Heart left ventricle (tissue), 16 donors: Measurements from ENCODE around the gene MGLL. TPM values are rescaled to one million over a fixed set of nuclear protein-coding genes. Genes with fewer than 3 reads are reported as not detected.

ENCODE experiments used
- ATAC-seq, 4 donors: fragments of 200-7000 bp; cut with Tn5 transposase; one replicate each; pipeline ENCODE4 v1.9.1; 2020 to 2022; ENCODE audit warnings: moderate library complexity in 4 of 4, mild to moderate bottlenecking in 3 of 4, moderate number of reproducible peaks in 1 of 4
- DNase-seq, 5 donors: peaks; one replicate each; pipeline ENCODE4 v3.0.0-alpha.2; 2020
- H3K27ac ChIP-seq, 12 donors: fragments of 200-600 bp; sonication (generic) in 4 of 12; one replicate each; pipeline versions ENCODE4 v1.5.0 to v1.8.0; 2016 to 2022; ENCODE audit warnings: mild to moderate bottlenecking in 2 of 12
- H3K27me3 ChIP-seq, 9 donors: fragments of 200-600 bp; sonication (generic) in 2 of 9; one replicate each; pipeline versions ENCODE4 v1.5.1 to v1.8.0; 2016 to 2022; ENCODE audit warnings: mild to moderate bottlenecking in 3 of 9
- H3K36me3 ChIP-seq, 9 donors: fragments of 200-600 bp; sonication (generic) in 2 of 9; one replicate each; pipeline versions ENCODE4 v1.5.0 to v1.8.0; 2018 to 2022; ENCODE audit warnings: mild to moderate bottlenecking in 2 of 9
- H3K4me1 ChIP-seq, 12 donors: fragments of 200-600 bp; sonication (generic) in 4 of 12; one replicate each; pipeline versions ENCODE4 v1.5.0 to v1.8.0; 2016 to 2022; ENCODE audit warnings: mild to moderate bottlenecking in 3 of 12
- H3K4me3 ChIP-seq, 12 donors: fragments of 200-600 bp; sonication (generic) in 4 of 12; one replicate each; pipeline versions ENCODE4 v1.5.0 to v1.8.0; 2017 to 2022; ENCODE audit warnings: mild to moderate bottlenecking in 9 of 12, moderate library complexity in 4 of 12
- H3K9me3 ChIP-seq, 12 donors: fragments of 200-600 bp; sonication (generic) in 4 of 12; one replicate each; pipeline versions ENCODE4 v1.5.0 to v1.8.0; 2016 to 2022; ENCODE audit warnings: mild to moderate bottlenecking in 1 of 12
- POLR2A ChIP-seq, 2 donors: fragments of 450-650 bp; IDR thresholded peaks; one replicate each; pipeline ENCODE4 v1.6.1; 2017; ENCODE audit warnings: antibody characterized with exemption in 2 of 2, mild to moderate bottlenecking in 2 of 2, moderate library complexity in 2 of 2
- WGBS, 4 donors: extraction: QIAGEN DNeasy Blood & Tissue Kit in 2 of 4; methylation state at CpG; one replicate each; pipeline versions ENCODE4 v1.1.5 to v1.1.7; 2013 to 2018; 5-methylcytosine and 5-hydroxymethylcytosine counted together
- intact Hi-C, 10 donors: fragments of 100-400 bp; cut with DNase I; formaldehyde crosslinking; loops; one replicate each; pipeline versions ENCODE4 v1.11.1 to v1.14.2; 2022
- polyA plus RNA-seq, 2 donors: library from polyadenylated mRNA; stranded (reverse); fragments of 200-250 nt; gene quantifications; one replicate each; pipeline ENCODE4 v1.2.3, GENCODE V29; 2013
- total RNA-seq, 9 donors: library from RNA; depleted of rRNA in 2 of 9; stranded (reverse); fragments of >200 nt in 2 of 9; fragmentation: NEBNext Ultra II Directional in 3 of 9; extraction: Animal tissue kit (Norgen Biotek cat#: 25700) in 3 of 9; gene quantifications; one replicate each; pipeline versions ENCODE4 v1.1.0 to v1.2.4, GENCODE V29; 2016 to 2023
- TF ChIP-seq, protein P1 (sequence below), 12 donors: fragments of 200-600 bp; sonication (generic) in 4 of 12; IDR thresholded peaks; one replicate each; pipeline versions ENCODE4 v1.5.0 to v1.8.0; 2018 to 2022; ENCODE audit warnings: antibody characterized with exemption in 12 of 12, mild to moderate bottlenecking in 5 of 12
- donor health status: ischemic (EF 13 %, LVEDD 7.1; RV severe dilation, severe dysfunction).
- donor health status: healthy with polysubstance abuse.
- donor health status: DM: no; HTN: yes; CAD: no.
- donor health status: DM: no; HTN: no; CAD: no.
- donor health status: ischemic (EF 25% LVEDD 6.9; RV normal size, moderate dysfunction).
- donor health status: ischemic (EF 25% LVEDD 5.7; RV mildly dilated, moderate dysfunction).
- donor health status: healthy.
- donor health status: DM: yes; HTN: yes; CAD: no.
- donor health status: ischemic (EF 35%, LVEDD 5.7; RV mildly dilated, moderate dysfunction).
- donor health status: nonischemic (EF 11% LVEDD 7.7; RV severe dilation, severe dysfunction).
- donor health status: DM: yes; HTN: yes; CAD: no.
- donor health status: PGD.
- donor health status: ischemic (EF 29% LVEDD 5.4; RV normal size, mild dysfunction).
- donor health status: nonischemic (EF 23%, LVEDD 6.1; RV moderate dilation, normal function).

MGLL gene
- total and polyA plus RNA-seq, 11 donors = 38.5 to 119 (median 78.9) TPM

DNA sequence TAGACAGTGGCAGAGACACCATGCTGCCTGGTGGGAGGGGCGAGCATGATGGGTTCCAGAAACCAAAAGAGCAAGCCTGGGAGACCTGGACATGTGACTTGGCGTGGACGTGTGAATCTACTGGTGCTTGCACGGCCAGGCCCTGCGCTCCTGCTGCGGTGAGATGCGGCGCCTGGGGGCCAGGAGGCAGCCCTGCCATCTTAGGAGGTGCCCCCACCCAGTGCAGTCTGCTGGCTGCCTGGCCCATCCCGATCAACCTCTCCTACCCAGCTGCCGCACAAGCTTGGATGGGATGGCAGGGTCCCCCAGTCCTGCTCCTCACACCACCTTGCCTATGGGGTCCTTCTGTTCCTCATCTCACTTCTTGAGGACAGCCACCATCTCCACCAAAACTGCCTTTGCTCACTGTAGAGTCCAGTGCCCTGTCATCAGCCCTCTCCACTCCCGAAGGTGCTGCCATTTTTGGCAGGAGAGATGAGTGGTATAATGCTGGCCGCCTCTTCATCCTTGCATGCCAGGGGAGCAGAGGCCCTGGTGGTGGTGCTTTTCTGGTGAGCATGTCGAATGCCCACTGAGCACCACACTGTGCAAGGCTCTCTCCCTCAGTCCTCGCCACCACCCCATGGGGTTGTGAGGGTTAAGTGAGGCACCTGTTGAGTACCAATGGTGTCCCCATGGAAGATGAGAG, 152.6 kb downstream of the MGLL start:
- peak in 3 of 5 donors; percentile 3 to 58 (median 14) for DNase-seq
- no peak for TF ChIP-seq POLR2A (IDR thresholded peaks at IDR 0.05)
- TF ChIP-seq, protein P1, sequence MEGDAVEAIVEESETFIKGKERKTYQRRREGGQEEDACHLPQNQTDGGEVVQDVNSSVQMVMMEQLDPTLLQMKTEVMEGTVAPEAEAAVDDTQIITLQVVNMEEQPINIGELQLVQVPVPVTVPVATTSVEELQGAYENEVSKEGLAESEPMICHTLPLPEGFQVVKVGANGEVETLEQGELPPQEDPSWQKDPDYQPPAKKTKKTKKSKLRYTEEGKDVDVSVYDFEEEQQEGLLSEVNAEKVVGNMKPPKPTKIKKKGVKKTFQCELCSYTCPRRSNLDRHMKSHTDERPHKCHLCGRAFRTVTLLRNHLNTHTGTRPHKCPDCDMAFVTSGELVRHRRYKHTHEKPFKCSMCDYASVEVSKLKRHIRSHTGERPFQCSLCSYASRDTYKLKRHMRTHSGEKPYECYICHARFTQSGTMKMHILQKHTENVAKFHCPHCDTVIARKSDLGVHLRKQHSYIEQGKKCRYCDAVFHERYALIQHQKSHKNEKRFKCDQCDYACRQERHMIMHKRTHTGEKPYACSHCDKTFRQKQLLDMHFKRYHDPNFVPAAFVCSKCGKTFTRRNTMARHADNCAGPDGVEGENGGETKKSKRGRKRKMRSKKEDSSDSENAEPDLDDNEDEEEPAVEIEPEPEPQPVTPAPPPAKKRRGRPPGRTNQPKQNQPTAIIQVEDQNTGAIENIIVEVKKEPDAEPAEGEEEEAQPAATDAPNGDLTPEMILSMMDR (IDR thresholded peaks at IDR 0.05) = no peak
- Histone ChIP-seq H3K36me3 (peaks cover 0 to under 1% (median 0%) of the 10 kb centered on the region in 9 donors), H3K27me3 (no peaks in the 10 kb centered on the region), H3K4me1 (peaks cover 2 to 28% (median 21%) of the 10 kb centered on the region in 12 donors), H3K27ac (no peak overlapping the region), H3K9me3 (no peaks in the 10 kb centered on the region), H3K4me3 (no peak overlapping the region)
- ATAC-seq = no peak
- intact Hi-C loops = loop anchor here in 4 of 10 donors (5.0 to 10.0 kb wide), 4 partner anchors 75 to 385 kb away; partner anchors contain the start of genes MGLL (in 2 of the 4), MCM2 (in 1 of the 4), SEC61A1 (in 1 of the 4) and TPRA1 (in 1 of the 4)
- WGBS, 4 donors = 83 to 88% (median 85%) methylated on average over 14 of the region's 14 CpGs

DNA sequence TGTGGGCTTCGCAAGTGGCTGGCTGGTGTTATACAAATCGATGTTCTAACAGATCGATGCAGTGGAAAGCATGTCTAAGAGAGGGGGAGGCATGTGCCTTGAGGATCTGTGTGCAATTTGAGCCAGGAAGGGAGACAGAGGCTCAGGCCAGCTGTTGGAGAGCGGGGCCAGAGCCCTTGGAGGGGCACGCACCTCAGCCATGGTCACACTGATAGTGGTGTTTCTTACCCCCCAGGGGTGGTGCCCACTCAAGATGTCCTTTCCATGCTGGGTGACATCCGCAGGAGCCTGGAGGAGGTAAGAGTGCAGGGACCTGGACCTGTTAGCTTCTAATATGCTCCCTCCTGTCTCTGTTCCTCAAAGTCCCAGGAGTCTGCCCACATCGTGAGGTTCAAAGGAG, 153.4 kb downstream of the MGLL start:
- TF ChIP-seq, protein P1 (IDR thresholded peaks at IDR 0.05) = no peak
- no peak for TF ChIP-seq POLR2A (IDR thresholded peaks at IDR 0.05)
- DNase-seq (peak in 2 of 5 donors; percentile 2 to 10), ATAC-seq (no peak)
- intact Hi-C loops = no loop called here
- peaks cover under 1 to 22% (median 15%) of the 10 kb centered on the region in 12 donors for H3K4me1 ChIP-seq
- H3K27ac ChIP-seq = no peak overlapping the region
- H3K27me3 ChIP-seq = no peaks in the 10 kb centered on the region
- no peaks in the 10 kb centered on the region for H3K36me3 ChIP-seq
- no peak overlapping the region for H3K4me3 ChIP-seq
- H3K9me3 ChIP-seq = no peaks in the 10 kb centered on the region
- 95 to 96% (median 96%) methylated on average over 7 of the region's 7 CpGs for WGBS, 4 donors

DNA sequence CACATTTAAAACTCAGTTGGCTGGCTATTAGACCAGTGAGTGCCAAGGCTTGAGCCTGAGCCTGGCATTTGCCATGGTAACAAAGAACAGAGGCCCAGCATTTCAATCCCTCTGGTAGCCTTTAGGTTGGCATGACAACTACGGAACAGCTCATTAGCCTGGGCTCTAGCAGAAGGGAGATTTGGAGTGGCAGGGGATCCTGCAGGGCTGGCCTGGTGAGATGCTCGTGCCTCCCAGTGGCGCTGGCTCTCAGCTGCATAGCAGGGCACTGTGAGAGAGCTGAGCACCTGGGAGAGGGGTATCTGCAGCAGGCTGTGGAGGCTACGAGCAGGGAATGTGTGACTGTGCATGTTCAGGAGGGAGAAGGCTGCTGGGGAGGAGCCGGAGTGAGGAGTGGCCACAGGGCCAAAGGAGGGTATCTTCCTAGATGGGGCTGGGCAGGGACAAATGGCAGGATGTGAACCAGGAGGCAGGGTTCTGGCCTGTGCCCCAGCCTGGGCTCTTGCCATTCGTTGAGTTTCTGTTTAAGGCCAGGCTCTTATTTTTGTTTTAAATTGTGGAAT, 155.1 kb downstream of the MGLL start:
- ATAC-seq = no peak
- intact Hi-C loops = no loop called here
- WGBS, 4 donors = 86 to 92% (median 90%) methylated on average over 5 to 6 of the region's 6 CpGs

DNA sequence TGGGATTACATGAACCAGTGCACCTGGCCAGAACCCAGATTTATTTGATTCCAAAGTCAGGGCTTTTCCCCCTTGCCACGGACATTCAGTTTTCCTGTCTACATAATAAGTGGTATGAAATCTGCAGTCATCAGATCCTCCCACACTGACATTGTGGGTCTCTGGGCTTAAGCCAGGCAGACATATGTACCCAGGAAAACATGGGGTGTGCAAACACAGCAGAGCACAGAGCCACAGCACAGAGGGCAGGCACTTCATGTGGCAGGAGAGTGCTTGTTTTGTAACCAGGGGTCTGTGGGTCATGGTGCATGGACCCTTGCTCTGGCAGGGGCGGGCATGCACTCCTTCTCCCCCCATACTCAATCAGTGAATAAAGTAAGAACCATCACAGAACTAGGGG, 155.6 kb downstream of the MGLL start:
- DNase-seq (peak in 1 of 5 donors; percentile 10), ATAC-seq (no peak)
- intact Hi-C loops = no loop called here
- WGBS, 4 donors = 80 to 89% (median 86%) methylated on average over 2 of the region's 2 CpGs
- Histone ChIP-seq H3K27me3 (no peaks in the 10 kb centered on the region), H3K9me3 (no peaks in the 10 kb centered on the region), H3K4me1 (peaks cover 0 to 7% (median 2%) of the 10 kb centered on the region in 12 donors), H3K36me3 (no peaks in the 10 kb centered on the region), H3K27ac (no peak overlapping the region), H3K4me3 (no peak overlapping the region)
- TF ChIP-seq, protein P1 (IDR thresholded peaks at IDR 0.05) = no peak
- no peak for TF ChIP-seq POLR2A (IDR thresholded peaks at IDR 0.05)

More for the DNA sequence above, 155.1 kb downstream of the MGLL start:
- no peak overlapping the region for H3K27ac ChIP-seq
- H3K36me3 ChIP-seq = no peaks in the 10 kb centered on the region
- H3K4me1 ChIP-seq = peaks cover 0 to 11% (median 7%) of the 10 kb centered on the region in 12 donors
- H3K4me3 ChIP-seq = no peak overlapping the region
- H3K9me3 ChIP-seq = no peaks in the 10 kb centered on the region
- H3K27me3 ChIP-seq = no peaks in the 10 kb centered on the region
- TF ChIP-seq POLR2A (IDR thresholded peaks at IDR 0.05) = no peak
- TF ChIP-seq, protein P1 (IDR thresholded peaks at IDR 0.05) = no peak
- DNase-seq = peak in 1 of 5 donors; percentile 7
